ENCODE data around the gene HSFX3.
"Not testable (repeated sequence)": the region's sequence is repeated elsewhere in the genome, so short reads cannot be mapped to it uniquely, and the experiment has no call there.

The HSFX3 gene

DNA sequence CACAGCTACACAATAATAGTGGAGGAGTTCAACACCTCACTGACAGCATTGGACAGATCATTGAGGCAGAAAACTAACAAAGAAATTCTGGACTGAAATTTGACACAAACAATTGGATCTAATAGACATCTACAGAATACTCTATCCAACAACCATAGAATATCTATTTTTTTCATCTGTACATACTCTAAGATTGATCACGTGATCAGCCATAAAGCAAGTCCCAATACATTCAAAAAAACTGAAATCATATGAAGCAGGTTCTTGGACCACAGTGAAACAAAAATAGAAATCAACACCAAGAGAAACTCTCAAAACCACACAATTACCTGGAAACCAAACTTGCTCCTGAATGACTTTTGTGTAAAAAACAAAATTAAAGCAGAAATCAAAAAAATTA lies 32.4 kb downstream of the HSFX3 start:
- no peak for DNase-seq (ENCODE audit: low spot score)

DNA sequence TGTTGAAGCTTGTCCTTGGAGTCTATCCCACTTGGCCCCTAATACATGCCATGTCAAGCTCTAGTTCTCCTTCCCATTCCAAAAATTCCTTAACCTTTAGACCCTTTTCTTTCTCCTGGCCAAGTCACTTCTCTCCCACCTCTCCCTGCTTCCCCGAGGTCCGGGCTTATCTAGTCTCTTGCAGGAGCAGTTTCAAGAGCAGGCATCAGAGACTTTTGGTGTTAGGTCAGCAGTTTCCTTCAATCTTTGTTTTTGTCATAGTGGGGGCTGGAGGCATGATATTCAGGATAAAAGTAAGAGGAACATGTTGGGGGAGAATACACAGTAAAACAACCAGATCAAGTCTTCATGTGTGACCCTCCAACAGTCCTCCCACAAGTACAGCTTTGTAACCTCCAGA lies 33.1 kb downstream of the HSFX3 start:
- no peak for DNase-seq (ENCODE audit: low spot score)

DNA sequence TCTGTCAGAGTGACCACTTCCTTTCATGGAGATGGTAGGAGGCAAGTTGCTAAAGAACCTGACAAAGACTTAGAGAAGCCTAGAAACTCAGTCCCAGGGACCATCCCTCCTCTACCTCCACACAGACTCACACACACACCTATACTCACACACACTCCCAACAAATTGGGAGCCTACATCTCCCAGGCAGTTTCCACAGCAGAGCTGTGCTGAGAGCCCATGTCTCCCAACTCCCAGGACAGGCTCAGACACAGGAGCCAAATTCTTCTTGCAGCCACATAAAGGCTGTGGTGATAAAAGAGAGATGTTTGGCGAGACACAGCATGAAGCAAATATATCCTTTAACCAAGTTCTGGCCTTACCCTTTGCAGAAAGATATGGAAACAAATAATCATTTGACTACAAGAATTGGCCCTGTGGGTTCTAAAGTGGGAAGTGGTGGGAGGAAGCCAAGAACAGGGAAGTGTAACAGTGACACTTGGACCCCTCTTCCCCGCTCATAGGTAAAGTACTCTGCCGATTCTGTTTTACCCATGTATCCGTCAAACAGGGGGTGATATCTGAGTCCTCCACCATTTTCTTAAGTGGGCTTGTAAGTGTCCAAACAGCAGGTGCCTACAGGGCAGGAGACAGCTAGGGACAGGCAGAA lies 33.6 kb downstream of the HSFX3 start:
- DNase-seq (ENCODE audit: low spot score) = no peak

DNA sequence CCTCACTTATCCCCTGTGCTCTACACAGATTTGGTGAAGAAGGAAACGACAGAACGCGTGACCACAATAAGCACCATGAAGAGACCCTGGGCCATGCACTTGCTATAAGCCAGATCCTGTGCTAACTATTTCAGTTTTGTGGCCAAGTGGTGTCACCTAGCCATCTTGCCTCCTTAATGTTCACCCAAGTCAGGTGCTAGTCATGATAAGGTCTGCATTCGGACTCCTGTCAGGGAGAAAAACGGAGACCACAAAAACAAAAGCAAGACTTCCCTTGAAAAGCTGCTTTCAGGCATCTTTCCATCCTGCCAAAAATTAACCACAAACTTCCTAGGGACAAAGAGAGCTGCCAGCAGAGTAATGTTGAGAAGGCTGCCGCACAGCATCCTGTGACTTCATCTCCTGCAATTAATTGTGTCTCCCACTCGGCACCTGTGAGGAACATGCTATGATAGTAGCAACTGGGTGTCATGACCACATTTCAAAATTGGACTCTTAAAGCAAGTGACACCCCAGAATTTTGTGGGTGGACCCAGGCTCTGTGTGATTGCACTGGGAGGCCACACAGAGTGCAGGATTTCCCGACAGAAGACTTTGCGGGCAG lies 35.8 kb downstream of the HSFX3 start:
- DNase-seq (ENCODE audit: low spot score) = no peak

DNA sequence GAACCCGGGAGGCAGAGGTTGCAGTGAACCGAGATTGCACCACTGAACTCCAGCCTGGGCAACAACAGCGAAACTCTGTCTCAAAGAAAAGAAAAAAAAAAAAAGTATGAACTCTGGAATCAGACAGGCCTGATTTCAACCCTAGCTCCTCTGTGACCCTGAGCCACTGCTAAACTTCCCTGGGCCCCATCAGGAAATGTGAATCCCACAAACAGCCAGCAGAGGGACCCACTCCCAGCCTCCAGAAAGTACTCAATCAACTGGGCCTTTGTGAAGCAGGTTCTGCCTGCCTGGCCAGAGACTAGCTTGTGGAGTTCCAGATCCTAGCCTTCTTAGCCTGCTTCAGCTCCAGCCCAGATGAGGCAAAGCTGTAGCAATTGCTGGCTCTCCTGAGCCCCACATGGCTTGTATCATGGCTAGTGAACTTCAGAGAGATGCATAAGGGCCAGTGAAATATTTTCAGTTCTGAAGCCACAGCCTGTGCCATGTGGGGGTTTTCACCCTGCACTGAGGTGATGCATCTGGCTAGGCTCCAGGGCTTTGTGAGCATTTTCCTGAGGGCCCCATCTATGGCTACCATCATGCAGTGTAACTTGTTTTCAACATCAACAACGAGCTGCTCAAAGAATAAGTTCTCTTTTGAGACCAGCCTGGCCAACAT lies 37.4 kb downstream of the HSFX3 start:
- peak; percentile 66 for DNase-seq (ENCODE audit: low spot score)

DNA sequence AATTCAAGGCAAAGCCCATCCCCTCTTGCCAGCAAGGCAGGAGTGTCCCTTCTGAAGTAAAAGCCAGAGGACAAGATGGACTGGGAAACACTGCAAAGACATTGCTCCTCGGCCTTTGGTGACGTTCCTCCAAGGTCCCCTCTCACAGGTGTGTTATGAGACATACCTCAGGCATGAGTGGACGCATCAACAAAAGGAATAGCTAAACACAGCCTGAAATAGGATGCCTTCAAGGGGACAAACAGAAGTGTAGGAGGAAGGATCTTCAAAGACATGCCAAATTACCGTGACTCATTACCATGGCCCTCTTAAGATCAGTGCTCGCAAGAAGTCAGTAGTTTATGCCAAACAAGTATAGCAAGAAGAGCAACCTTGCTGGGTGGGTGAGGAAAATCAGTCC lies 38.6 kb downstream of the HSFX3 start:
- no peak for DNase-seq (ENCODE audit: low spot score)

DNA sequence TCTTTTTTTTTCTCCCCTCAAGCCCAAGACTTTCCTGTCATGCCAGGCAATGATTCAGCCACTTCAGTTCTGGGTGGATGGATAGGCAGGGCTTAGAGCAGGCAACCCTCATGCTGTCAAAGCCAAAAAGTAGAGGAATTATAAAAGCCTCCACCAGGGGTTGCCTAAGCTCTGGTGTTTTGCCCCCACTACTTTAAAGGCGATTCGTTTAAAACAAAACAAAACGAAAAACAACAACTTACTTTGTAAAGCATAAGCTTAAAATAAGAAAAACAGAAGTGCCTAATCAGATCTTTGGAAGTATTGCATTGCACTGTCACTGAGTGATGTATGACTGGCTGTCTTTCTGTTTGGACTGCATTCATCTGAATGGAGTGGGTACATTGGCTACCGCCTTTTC lies 39.3 kb downstream of the HSFX3 start:
- DNase-seq (ENCODE audit: low spot score) = peak; percentile 37

DNA sequence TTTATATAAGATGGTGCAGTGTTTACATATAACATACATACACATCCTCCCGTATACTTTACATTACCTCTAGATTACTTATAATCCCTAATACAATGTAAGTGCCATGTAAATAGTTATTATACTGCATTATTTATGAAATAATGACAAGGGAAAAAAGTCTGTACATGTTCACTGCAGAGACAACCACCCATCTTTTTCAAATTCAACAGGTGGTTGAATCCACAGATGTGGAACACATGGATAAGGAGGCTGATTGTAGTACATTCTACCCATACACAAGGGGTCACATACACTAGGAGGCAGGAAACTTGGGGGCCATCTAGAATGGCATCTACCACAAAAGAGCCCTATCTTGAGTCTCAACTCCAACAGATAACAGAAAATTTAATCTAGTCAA lies 41.3 kb downstream of the HSFX3 start:
- DNase-seq (ENCODE audit: low spot score) = no peak

DNA sequence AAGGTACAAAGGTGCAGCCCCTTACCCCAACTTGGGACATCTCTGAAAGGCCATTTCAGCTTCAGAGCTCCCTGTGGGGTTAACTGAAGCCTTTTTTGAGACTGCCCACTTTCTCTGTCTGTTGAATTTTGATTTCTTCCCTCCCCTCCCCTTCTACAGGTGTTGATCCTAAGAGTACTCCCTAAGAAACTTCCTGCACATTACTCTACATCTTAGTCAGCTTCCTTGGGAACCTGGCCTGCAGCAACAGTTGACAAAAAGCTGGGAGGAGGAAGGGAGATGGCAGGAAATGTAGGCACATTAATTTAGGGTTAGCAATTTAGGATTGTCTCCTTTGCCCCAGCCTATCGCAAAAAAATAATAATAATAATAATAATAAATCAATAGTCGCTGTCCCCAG lies 43.4 kb downstream of the HSFX3 start:
- no peak for DNase-seq (ENCODE audit: low spot score)

DNA sequence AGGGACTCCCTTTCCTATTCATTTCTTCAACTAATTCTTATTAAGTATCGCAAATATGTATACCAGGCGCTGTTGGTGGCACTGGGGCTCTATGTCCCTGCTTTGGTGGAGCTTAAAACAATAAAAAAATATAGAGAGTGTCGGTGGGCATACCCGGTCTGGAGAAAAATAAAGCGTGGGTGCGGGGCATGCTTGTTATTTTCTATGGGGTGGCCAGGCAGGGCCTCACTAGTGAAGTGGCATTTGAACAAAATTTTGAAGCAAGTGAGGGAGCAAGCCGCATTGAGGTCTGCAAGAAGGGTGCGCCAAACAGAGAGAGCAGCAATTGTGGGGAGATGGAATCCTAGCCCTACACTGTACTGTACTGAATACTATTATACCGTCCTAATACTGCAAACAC lies 44.1 kb downstream of the HSFX3 start:
- no peak for DNase-seq (ENCODE audit: low spot score)

DNA sequence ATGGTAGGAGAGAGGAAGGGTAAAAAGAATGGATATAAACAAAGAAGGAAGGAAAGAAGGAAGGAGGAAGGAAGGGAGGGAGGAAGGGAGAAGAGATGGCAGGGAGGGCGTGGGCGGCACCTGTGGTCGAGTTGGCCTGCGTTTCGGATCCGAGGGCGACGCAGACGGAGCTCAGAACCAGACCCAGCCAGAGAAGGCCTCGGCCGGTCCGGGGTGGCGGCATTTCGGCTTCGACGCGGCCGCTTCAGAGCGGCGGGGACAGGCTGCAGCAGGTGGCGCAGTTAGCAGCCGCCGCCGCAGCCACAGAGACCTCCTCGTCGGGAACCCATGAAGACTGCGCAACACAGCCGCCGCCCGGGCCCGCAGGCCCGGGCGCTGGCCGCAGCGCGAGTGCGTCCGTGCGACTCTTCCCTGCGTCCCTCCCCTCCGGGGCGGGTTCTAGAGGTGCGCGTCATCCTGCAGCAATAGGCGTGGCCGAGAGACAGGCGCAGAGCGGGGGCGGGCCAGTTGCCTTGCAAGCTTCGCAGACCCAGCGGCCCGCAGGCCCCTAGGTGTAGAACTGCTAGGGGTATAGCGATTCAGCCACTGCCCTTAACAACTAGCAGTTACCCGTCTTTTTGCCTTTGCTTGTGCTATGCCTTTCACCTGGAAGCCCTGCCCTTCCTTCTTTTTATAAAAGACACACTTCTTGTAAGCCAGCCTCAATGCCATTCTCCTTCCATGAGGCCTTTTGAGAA lies 44.6 kb downstream of the HSFX3 start, which contains the start of gene IDS:
Gene IDS (minus strand): TSS at position 392 of the 737 bp plus-strand sequence. CDS start 169 bp downstream, at position 223.
- DNase-seq (ENCODE audit: low spot score) = peak; percentile 91

DNA sequence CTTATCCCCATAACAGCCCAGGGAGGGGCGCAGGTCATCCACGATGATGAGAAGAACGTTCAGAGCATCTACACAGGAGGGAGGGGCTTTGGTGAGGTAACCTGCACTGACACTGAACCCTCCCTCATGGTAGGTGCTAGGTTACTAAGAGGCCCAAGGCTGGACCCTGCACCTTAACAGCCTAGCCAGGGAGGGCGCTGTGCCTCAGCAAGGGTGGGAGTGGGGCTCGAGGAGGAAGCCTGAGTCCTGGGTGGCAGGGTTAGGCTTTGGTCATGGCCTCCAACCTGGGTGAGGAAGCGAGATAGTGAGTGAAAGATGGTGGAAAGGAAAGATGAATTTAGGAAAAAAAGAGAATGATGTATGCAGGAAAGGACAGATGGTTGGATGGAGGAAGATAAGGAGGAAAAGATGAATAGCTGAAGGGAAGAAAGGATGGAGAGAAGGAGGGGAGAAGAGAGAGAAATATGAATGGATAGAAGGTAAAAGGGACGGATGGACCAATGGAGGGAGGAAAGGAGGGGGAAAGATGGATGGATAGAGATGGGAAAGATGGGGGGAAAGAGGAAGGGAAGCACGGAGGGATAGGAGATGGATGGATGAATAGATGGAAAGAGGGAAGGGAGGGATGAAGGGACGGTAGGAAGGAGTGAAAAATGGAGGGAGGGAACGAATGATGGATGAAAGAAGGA lies 45.4 kb downstream of the HSFX3 start:
- DNase-seq (ENCODE audit: low spot score) = peak; percentile 83

DNA sequence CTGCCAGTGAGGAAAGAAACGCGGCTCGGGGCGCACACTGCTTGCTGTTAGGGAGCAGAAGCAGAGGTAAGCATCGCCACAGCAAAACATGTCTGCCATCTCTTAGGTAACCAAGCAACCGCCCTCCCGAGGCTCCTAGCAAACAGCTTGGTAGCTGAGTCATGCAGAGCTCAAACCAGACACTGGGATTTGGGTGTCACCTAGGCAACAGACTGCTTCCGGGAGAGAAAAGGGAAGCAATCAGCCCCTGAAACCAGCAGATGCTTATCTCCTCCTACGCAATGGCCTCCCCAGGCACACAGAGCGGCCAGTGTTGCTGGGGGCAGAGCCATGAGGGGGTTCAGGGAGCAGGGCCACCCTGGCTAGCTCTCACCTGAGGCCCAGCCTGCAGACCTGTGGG lies 46.3 kb downstream of the HSFX3 start:
- peak; percentile 62 for DNase-seq (ENCODE audit: low spot score)

DNA sequence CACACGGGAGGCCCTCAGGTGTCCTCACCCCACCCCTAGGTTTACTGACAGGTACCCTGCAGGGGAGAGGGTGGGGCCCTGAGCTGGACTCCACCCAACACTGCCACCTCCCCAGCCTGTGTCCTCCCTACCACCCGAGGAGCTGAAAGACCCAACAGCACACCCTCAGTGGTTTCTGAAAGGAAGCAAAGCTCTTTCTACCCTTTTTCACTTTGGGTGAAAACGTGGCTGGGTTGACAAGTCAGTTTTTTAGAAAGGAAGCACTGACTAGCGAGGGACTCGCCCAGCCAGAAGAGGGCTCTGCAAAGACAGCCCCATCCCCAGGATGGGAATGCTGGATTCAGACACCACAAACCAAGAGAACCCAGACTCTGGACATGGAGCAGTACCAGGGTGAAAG lies 46.8 kb downstream of the HSFX3 start:
- DNase-seq (ENCODE audit: low spot score) = not testable (repeated sequence)

DNA sequence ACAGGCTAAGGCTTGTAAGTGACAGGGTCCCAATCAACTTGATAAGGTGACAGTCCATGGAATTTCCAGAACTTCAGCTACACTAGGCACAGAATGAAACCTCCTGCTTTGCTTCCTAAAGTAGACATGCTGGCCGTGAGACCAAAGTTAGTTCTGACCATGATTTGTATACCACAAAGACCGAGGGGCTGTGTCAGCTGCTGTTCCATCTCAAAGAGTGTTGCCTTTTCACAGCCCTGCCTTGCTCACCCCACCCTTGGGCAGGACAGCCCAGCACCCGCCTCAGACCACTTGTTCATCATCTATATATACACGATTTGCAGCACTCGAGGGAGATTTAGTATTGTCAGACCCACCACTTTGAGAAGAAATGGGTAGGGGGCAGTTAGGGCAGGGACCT lies 50.0 kb downstream of the HSFX3 start:
- DNase-seq (ENCODE audit: low spot score) = no peak

DNA sequence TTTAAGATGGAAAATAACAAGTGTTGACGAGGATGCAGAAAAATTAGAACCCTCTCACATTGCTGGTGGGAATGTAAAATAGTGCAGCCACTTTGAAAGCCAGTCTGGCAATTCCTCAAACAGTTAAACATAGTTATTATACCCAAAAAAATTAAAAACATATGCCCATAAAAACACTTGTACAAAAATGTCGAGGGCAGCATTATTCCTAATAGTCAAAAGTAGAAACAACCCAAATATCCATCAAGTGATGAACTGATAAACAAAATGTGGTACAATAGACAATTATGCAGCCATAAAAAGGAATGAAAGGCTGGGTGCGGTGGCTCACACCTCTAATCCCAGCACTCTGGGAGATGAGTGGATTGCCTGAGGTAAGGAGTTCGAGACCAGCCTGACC lies 51.0 kb downstream of the HSFX3 start:
- no peak for DNase-seq (ENCODE audit: low spot score)

Data from NAMALWA (cell line).